Dermis blood vessel endothelial cell (primary cell): ENCODE data around the gene IRAK2. TPM values are rescaled to one million over a fixed set of nuclear protein-coding genes. Genes with fewer than 3 reads are reported as not detected.

Experiments
- DNase-seq: peaks from one replicate; pipeline ENCODE4 v3.0.0; 2010
- total RNA-seq: library from RNA; depleted of rRNA; stranded (reverse); fragments of >200 nt; gene quantifications from 2 replicates; pipeline ENCODE4 v1.2.3, GENCODE V29; 2014

Gene IRAK2
- total RNA-seq, 1 donor from 2014 or later: 55.6 TPM

- no peak for DNase-seq
These were observed 120.8 kb downstream of the IRAK2 start for GRCh38 chr3:10285272-10286132.

GRCh38 chr3:10286133-10286524 is 121.4 kb downstream of the IRAK2 start:
- DNase-seq: no peak

GRCh38 chr3:10286596-10287295 is 122.0 kb downstream of the IRAK2 start:
- peak; percentile 92 for DNase-seq

- no peak for DNase-seq
These were observed 123.3 kb downstream of the IRAK2 start for GRCh38 chr3:10287936-10288574.

GRCh38 chr3:10288575-10288960 is 123.8 kb downstream of the IRAK2 start:
- no peak for DNase-seq

GRCh38 chr3:10289077-10289476 is 124.4 kb downstream of the IRAK2 start:
- no peak for DNase-seq

- DNase-seq: no peak
These were observed 125.2 kb downstream of the IRAK2 start for GRCh38 chr3:10289787-10290355.

GRCh38 chr3:10290481-10291176 is 125.9 kb downstream of the IRAK2 start:
- no peak for DNase-seq

GRCh38 chr3:10291641-10292040 is 126.9 kb downstream of the IRAK2 start:
- no peak for DNase-seq

- peak; percentile 30 for DNase-seq
These were observed 128.0 kb downstream of the IRAK2 start, which contains the start of gene GHRL for GRCh38 chr3:10292505-10293419. Gene GHRL, minus strand, starts transcription at chr3:10292947. Its CDS starts 2,767 bp downstream, at chr3:10290180.

Other genes with a start within 250 kb of the IRAK2 start
- gene IL17RC, start 247.8 kb upstream of the IRAK2 start, total RNA-seq: 20.4 and 25.4 TPM in 2 replicates
- gene CRELD1, start 231.1 kb upstream of the IRAK2 start, total RNA-seq: 33.1 and 50.4 TPM in 2 replicates
- 0.68 and 0.84 TPM in 2 replicates for gene PRRT3, start 212.5 kb upstream of the IRAK2 start, total RNA-seq
- 44.6 and 121 TPM in 2 replicates for gene EMC3, start 178.1 kb upstream of the IRAK2 start, total RNA-seq
- gene FANCD2, start 138.5 kb upstream of the IRAK2 start, total RNA-seq: 15.0 and 37.2 TPM in 2 replicates
- not detected in 2 replicates for gene FANCD2OS, start 56.7 kb upstream of the IRAK2 start, total RNA-seq
- gene BRK1, start 49.2 kb upstream of the IRAK2 start, total RNA-seq: 117 and 148 TPM in 2 replicates
- 51.8 and 51.9 TPM in 2 replicates for gene VHL, start 23.1 kb upstream of the IRAK2 start, total RNA-seq
- gene TATDN2, start 83.5 kb downstream of the IRAK2 start, total RNA-seq: 11.4 and 13.8 TPM in 2 replicates
- gene GHRL, start 128.0 kb downstream of the IRAK2 start, total RNA-seq: 0.19 and 0.68 TPM in 2 replicates
- gene SEC13, start 156.2 kb downstream of the IRAK2 start, total RNA-seq: 262 and 311 TPM in 2 replicates